CD4-positive, alpha-beta T cell (primary cell): ENCODE results near the gene TEX13B. TPM values are rescaled to one million over a fixed set of nuclear protein-coding genes. Genes with fewer than 3 reads are reported as not detected.

Source experiments
- ATAC-seq: fragments of 200-7000 bp; cut with Tn5 transposase; one replicate; pipeline ENCODE4 v1.10.0; 2022; ENCODE audit warnings: mild to moderate bottlenecking; ENCODE audit not compliant: poor library complexity
- CTCF ChIA-PET: fragments of 350-600 bp; sonication (Branson Sonifier 250); formaldehyde crosslinking; loops from one replicate; lab custom pipeline; 2021; ENCODE audit warnings: antibody characterized with exemption, inconsistent platforms; lab: Charles Lee
- POLR2A ChIA-PET: fragments of 350-600 bp; sonication (Branson Sonifier 250); formaldehyde crosslinking; loops from one replicate; lab custom pipeline; 2021; ENCODE audit warnings: antibody characterized with exemption, inconsistent platforms; lab: Charles Lee
- DNase-seq, 14 experiments: peaks; one replicate each; pipeline ENCODE4 v3.0.0-alpha.2; 2013 to 2020; ENCODE audit warnings: mixed read lengths in 2 of 14
- H3K27ac ChIP-seq, 2 donors: one replicate each; pipeline versions ENCODE4 v1.5.1 to v1.7.0; 2013; ENCODE audit warnings: low read length in 2 of 2, low read depth in 1 of 2, mild to moderate bottlenecking in 1 of 2
- H3K27me3 ChIP-seq, 2 experiments: 1 replicate in 1 of 2; 2 replicates in 1 of 2; pipeline versions ENCODE4 v1.6.1 to v1.7.0; 2013; ENCODE audit warnings: low read length in 2 of 2, control low read depth in 1 of 2, mild to moderate bottlenecking in 1 of 2, moderate library complexity in 1 of 2; ENCODE audit not compliant: insufficient read depth in 2 of 2, control insufficient read depth in 1 of 2
- H3K36me3 ChIP-seq: one replicate; pipeline ENCODE4 v1.6.1; 2013; ENCODE audit warnings: low read length, control low read depth; ENCODE audit not compliant: insufficient read depth
- H3K4me1 ChIP-seq: one replicate; pipeline ENCODE4 v1.6.1; 2013; ENCODE audit warnings: low read length, control low read depth; ENCODE audit not compliant: insufficient read depth
- H3K4me3 ChIP-seq: one replicate; pipeline ENCODE4 v1.5.1; 2013; ENCODE audit warnings: mild to moderate bottlenecking, low read length, moderate library complexity
- H3K9me3 ChIP-seq, 2 experiments: 1 replicate in 1 of 2; 2 replicates in 1 of 2; pipeline versions ENCODE4 v1.6.1 to v1.7.0; 2013; ENCODE audit warnings: low read length in 2 of 2, mild to moderate bottlenecking in 2 of 2, control low read depth in 1 of 2, moderate library complexity in 1 of 2; ENCODE audit not compliant: control insufficient read depth in 1 of 2, insufficient read depth in 1 of 2
- H3K27ac Mint-ChIP-seq: one replicate; pipeline ENCODE4 v1.8.0; 2020; ENCODE audit warnings: mixed read lengths
- H3K27me3 Mint-ChIP-seq: one replicate; pipeline ENCODE4 v1.8.0; 2021; ENCODE audit warnings: mixed read lengths
- H3K36me3 Mint-ChIP-seq: one replicate; pipeline ENCODE4 v1.8.0; 2021; ENCODE audit warnings: low read depth, mixed read lengths
- H3K4me1 Mint-ChIP-seq: one replicate; pipeline ENCODE4 v1.8.0; 2021; ENCODE audit warnings: low read depth, mixed read lengths
- H3K4me3 Mint-ChIP-seq: one replicate; pipeline ENCODE4 v1.8.0; 2020; ENCODE audit warnings: mild to moderate bottlenecking, mixed read lengths
- H3K9me3 Mint-ChIP-seq: one replicate; pipeline ENCODE4 v1.8.0; 2020; ENCODE audit warnings: mixed read lengths
- CTCF ChIP-seq: fragments of 200-600 bp; IDR thresholded peaks from one replicate; pipeline ENCODE4 v1.8.0; 2022; ENCODE audit warnings: antibody characterized with exemption, mild to moderate bottlenecking
- intact Hi-C, 2 experiments: fragments of 100-400 bp; cut with DNase I in 1 of 2; cut with micrococcal nuclease in 1 of 2; formaldehyde crosslinking; loops; one replicate each; pipeline versions ENCODE4 v1.15.1 to v1.9.0; 2023 to 2025; cut with DNase I, micrococcal nuclease
- total RNA-seq, 174 experiments: library from RNA in 2 of 174; stranded (reverse) in 2 of 174; gene quantifications; one replicate each; pipeline ENCODE4 v1.2.3 and lab custom pipeline; 2021 to 2026

Gene TEX13B
- total RNA-seq, 2 experiments from 2014 or later = not detected

GRCh38 chrX:108020631-108021030 is 38.5 kb upstream of the TEX13B start:
- DNase-seq (peak in 6 of 14 experiments; percentile 5 to 56 (median 34)), ATAC-seq (no peak)
- ChIA-PET POLR2A (interaction anchor here (0.9 kb wide), 1 partner anchor 29 kb away, joined by 3 read pairs; no protein-coding TSS in a partner anchor), CTCF (interaction anchor here (0.7 to 2.1 kb wide), 8 partner anchors 10 to 50 kb away, joined by 3 to 5 read pairs (median 3); partner anchors contain the start of gene VSIG1)
- H3K27ac ChIP-seq = peak overlapping the region; percentile 35 to 77
- H3K27me3 ChIP-seq = no peaks in the 10 kb centered on the region
- Mint-ChIP-seq H3K27ac (peak overlapping the region; percentile 100), H3K27me3 (no peaks in the 10 kb centered on the region), H3K4me3 (peak overlapping the region; percentile 83), H3K4me1 (peaks cover 91% of the 10 kb centered on the region), H3K9me3 (no peaks in the 10 kb centered on the region), H3K36me3 (peaks cover 16% of the 10 kb centered on the region)
- H3K36me3 ChIP-seq = no peaks in the 10 kb centered on the region
- no peaks in the 10 kb centered on the region for H3K9me3 ChIP-seq
- peak overlapping the region; percentile 62 for H3K4me3 ChIP-seq
- intact Hi-C loops = loop anchor here (1.0 to 2.0 kb wide), 3 partner anchors 18 to 52 kb away; no protein-coding TSS in a partner anchor
- H3K4me1 ChIP-seq = peaks cover 34% of the 10 kb centered on the region
- peak; percentile 65 for TF ChIP-seq CTCF

DNA sequence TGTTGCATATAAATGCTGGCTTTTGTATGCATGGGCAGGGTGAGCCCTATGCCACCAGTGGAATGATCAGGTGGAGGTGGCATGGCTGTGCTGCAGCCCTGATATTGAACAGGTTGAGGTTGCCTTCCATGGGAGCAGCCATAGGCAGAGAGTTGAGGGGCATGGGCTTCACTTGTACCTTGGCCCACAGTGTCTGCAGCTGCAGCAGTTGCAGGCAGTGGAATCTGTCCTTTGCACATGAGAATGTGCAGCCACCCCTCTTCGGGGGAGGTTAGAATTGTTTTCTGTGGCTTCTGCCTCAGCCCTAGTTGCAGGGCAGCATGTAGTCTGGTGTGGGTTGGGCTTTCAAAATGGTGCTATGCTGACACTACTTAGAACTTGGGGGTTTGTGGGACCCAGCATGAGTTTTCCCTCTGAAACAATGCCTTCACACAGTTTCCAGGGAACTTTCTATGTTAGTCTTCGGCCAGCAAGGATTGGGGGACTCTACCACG is 37.3 kb upstream of the TEX13B start:
- Mint-ChIP-seq H3K9me3 (no peaks in the 10 kb centered on the region), H3K4me1 (peaks cover 82% of the 10 kb centered on the region), H3K36me3 (peaks cover 16% of the 10 kb centered on the region), H3K27me3 (no peaks in the 10 kb centered on the region), H3K4me3 (peak overlapping the region; percentile 83), H3K27ac (peak overlapping the region; percentile 100)
- Histone ChIP-seq H3K4me3 (peak overlapping the region; percentile 62), H3K36me3 (no peaks in the 10 kb centered on the region), H3K27ac (peak overlapping the region; percentile 63 to 77), H3K9me3 (no peaks in the 10 kb centered on the region), H3K4me1 (peaks cover 34% of the 10 kb centered on the region), H3K27me3 (no peaks in the 10 kb centered on the region)
- intact Hi-C loops = no loop called here
- TF ChIP-seq CTCF = no peak
- ChIA-PET CTCF (no interaction called here), POLR2A (interaction anchor here (1.4 to 1.7 kb wide), 3 partner anchors 18 to 391 kb away, joined by 4 to 8 read pairs (median 4); partner anchors contain the start of gene PRPS1)
- ATAC-seq = peak; percentile 28
- DNase-seq = peak in 8 of 14 experiments; percentile 3 to 41 (median 20)

DNA sequence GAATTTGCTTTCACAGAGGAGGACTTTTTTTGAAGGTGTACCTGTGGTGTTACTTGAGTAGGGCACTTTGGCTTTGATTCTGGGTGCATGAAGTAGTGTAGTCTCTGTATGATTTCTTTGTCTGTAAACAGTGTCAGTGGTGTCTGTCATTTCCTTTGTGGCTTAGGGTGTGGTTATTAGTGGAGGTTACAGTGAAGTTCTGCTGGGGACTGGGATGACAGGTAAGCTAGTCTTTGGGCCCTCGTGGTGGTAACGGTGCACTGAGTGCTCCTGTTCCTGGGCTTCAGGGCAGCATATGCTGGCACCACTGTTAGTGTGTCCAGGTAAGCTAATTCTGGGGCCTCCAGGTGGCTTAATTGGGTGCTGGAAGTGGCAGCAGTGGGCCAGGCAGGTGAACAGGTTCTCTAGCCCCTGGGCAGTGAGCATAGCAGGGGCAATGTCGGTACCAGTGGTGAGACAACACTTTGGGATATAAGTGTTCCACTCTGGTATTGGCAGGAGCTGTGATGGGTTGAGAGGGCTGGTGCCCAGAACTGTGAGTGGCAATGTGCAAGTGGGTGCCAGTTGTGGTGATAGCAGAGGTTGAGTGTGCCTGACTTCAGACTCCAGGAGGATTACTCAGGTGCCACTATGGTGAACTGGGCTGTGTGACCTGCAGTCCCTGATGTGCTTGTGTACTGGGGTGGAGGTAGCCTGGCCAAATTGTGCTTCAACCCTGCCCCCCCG is 36.6 kb upstream of the TEX13B start:
- H3K4me1 ChIP-seq = peaks cover 34% of the 10 kb centered on the region
- H3K36me3 ChIP-seq = no peaks in the 10 kb centered on the region
- DNase-seq = peak; percentile 16 to 86 (median 43)
- H3K27ac ChIP-seq = peak overlapping the region; percentile 79 to 85
- no peaks in the 10 kb centered on the region for H3K9me3 ChIP-seq
- H3K27me3 Mint-ChIP-seq = no peaks in the 10 kb centered on the region
- peak overlapping the region; percentile 100 for H3K27ac Mint-ChIP-seq
- no peaks in the 10 kb centered on the region for H3K9me3 Mint-ChIP-seq
- ChIA-PET CTCF (interaction anchor here (0.5 to 1.3 kb wide), 2 partner anchors 17 to 1250 kb away, joined by 3 to 5 read pairs; no protein-coding TSS in a partner anchor), POLR2A (interaction anchor here (1.0 to 1.7 kb wide), 5 partner anchors 17 to 391 kb away, joined by 3 to 8 read pairs (median 4); partner anchors contain the start of genes ATG4A, PRPS1 and PSMD10)
- no peak for TF ChIP-seq CTCF
- H3K4me1 Mint-ChIP-seq = peaks cover 76% of the 10 kb centered on the region
- peak overlapping the region; percentile 62 for H3K4me3 ChIP-seq
- H3K27me3 ChIP-seq = no peaks in the 10 kb centered on the region
- H3K36me3 Mint-ChIP-seq = peaks cover 16% of the 10 kb centered on the region
- ATAC-seq = peak; percentile 89
- intact Hi-C loops = loop anchor here in 1 of 2 experiments (1.0 kb wide), 1 partner anchor 7 kb away; no protein-coding TSS in a partner anchor
- peak overlapping the region; percentile 83 for H3K4me3 Mint-ChIP-seq
